Naive thymus-derived CD8-positive, alpha-beta T cell (primary cell): ENCODE data around the gene ZNF215. TPM values are rescaled to one million over a fixed set of nuclear protein-coding genes. Genes with fewer than 3 reads are reported as not detected.
A peak's percentile ranks its signal among the peaks of the same experiment; 100 is the strongest.

Source experiments
- ATAC-seq, 2 donors: fragments of 150-1000 bp; cut with Tn5 transposase in 1 of 2; sonication (Bioruptor Pico), chemical (Tn5 transposase) in 1 of 2; 1 replicate in 1 of 2; 2 replicates in 1 of 2; pipeline ENCODE4 v1.10.0; 2021; ENCODE audit warnings: mild to moderate bottlenecking in 2 of 2, moderate library complexity in 2 of 2
- POLR2A ChIA-PET: fragments of 350-600 bp; sonication (Branson Sonifier 250); formaldehyde crosslinking; loops from one replicate; lab custom pipeline; 2021; ENCODE audit warnings: antibody characterized with exemption; lab: Charles Lee
- DNase-seq, 10 donors: peaks; one replicate each; pipeline versions ENCODE4 v3.0.0 to v3.0.0-alpha.2; 2020 to 2022
- H3K27ac Mint-ChIP-seq, 10 donors: one replicate each; pipeline ENCODE4 v1.8.0; 2020 to 2022; ENCODE audit warnings: mild to moderate bottlenecking in 10 of 10, mixed read lengths in 10 of 10, moderate library complexity in 4 of 10, inconsistent platforms in 1 of 10
- H3K27me3 Mint-ChIP-seq, 5 donors: one replicate each; pipeline ENCODE4 v1.8.0; 2021 to 2022; ENCODE audit warnings: mixed read lengths in 5 of 5
- H3K36me3 Mint-ChIP-seq, 3 donors: one replicate each; pipeline ENCODE4 v1.8.0; 2020 to 2022; ENCODE audit warnings: mixed read lengths in 3 of 3, mild to moderate bottlenecking in 2 of 3, inconsistent platforms in 1 of 3
- H3K4me1 Mint-ChIP-seq, 4 donors: one replicate each; pipeline ENCODE4 v1.8.0; 2021 to 2022; ENCODE audit warnings: mixed read lengths in 4 of 4
- H3K4me3 Mint-ChIP-seq, 10 donors: one replicate each; pipeline ENCODE4 v1.8.0; 2020 to 2022; ENCODE audit warnings: mild to moderate bottlenecking in 10 of 10, mixed read lengths in 10 of 10, moderate library complexity in 6 of 10, inconsistent platforms in 1 of 10
- H3K9me3 Mint-ChIP-seq, 9 donors: one replicate each; pipeline ENCODE4 v1.8.0; 2020 to 2022; ENCODE audit warnings: mixed read lengths in 9 of 9, mild to moderate bottlenecking in 3 of 9, inconsistent platforms in 1 of 9, moderate library complexity in 1 of 9
- polyA plus RNA-seq, 3 donors: library from polyadenylated mRNA; unstranded; fragments of 300-500 nt; fragmentation: Illumina TruSeq; gene quantifications; one replicate each; pipeline ENCODE4 v1.2.3, GENCODE V29; 2021
- total RNA-seq, 8 experiments: library from RNA in 2 of 8; stranded (reverse) in 2 of 8; gene quantifications; one replicate each; pipeline ENCODE4 v1.2.3 and lab custom pipeline; 2021 to 2026

Gene ZNF215
- total and polyA plus RNA-seq, 5 experiments from 2014 or later, result 0.16 to 0.18 TPM; not detected in 3

DNA sequence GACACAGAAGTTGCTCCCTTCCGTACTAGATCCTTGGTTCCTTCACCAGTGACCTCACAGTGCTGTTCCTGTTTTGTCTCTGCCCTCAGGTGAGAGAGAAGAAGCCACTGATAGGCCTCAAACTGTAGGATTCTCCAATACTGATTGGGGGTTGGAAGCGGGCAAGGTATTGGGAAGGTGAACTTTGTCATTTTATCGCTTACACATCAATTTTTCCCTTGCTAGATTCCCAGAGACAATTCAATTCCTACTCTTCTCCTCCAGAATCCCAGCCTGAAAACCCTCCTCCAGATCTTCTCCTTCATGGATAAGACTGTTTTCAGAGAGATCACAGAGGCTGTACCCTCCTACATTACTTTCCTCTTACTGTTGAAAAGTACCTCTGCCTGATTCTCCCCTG lies 14.8 kb upstream of the ZNF215 start:
- ATAC-seq, result no peak
- POLR2A ChIA-PET, result no interaction called here
- peaks cover 0 to 2% (median 0%) of the 10 kb centered on the region in 5 donors for H3K27me3 Mint-ChIP-seq
- H3K36me3 Mint-ChIP-seq, result no peaks in the 10 kb centered on the region
- no peak overlapping the region for H3K27ac Mint-ChIP-seq
- peaks cover 0 to 2% (median 0%) of the 10 kb centered on the region in 4 donors for H3K4me1 Mint-ChIP-seq
- DNase-seq, result no peak
- peaks cover 0 to 3% (median 0%) of the 10 kb centered on the region in 9 donors for H3K9me3 Mint-ChIP-seq
- no peak overlapping the region for H3K4me3 Mint-ChIP-seq

GRCh38 chr11:6911948-6912347 lies 14.3 kb upstream of the ZNF215 start:
- Mint-ChIP-seq H3K27me3 (peaks cover 0 to 2% (median 0%) of the 10 kb centered on the region in 5 donors), H3K27ac (no peak overlapping the region), H3K9me3 (peaks cover 0 to 3% (median 0%) of the 10 kb centered on the region in 9 donors), H3K4me3 (no peak overlapping the region), H3K4me1 (peaks cover 0 to 2% (median 0%) of the 10 kb centered on the region in 4 donors), H3K36me3 (no peaks in the 10 kb centered on the region)
- POLR2A ChIA-PET, result no interaction called here
- DNase-seq (no peak), ATAC-seq (no peak)

- H3K36me3 Mint-ChIP-seq, result no peaks in the 10 kb centered on the region
- ATAC-seq (no peak), DNase-seq (no peak)
- H3K27ac Mint-ChIP-seq, result no peak overlapping the region
- no peak overlapping the region for H3K4me3 Mint-ChIP-seq
- POLR2A ChIA-PET, result no interaction called here
- peaks cover 7 to 35% (median 24%) of the 10 kb centered on the region in 5 donors for H3K27me3 Mint-ChIP-seq
- no peaks in the 10 kb centered on the region for H3K4me1 Mint-ChIP-seq
- peaks cover 0 to 3% (median 0%) of the 10 kb centered on the region in 9 donors for H3K9me3 Mint-ChIP-seq
These were observed 6.5 kb upstream of the ZNF215 start for GRCh38 chr11:6919698-6920097.

- no peak for DNase-seq
- Mint-ChIP-seq H3K27ac (no peak within 1 kb of the TSS), H3K4me3 (no peak within 1 kb of the TSS), H3K4me1 (peaks cover under 1 to 2% (median 2%) of the 10 kb centered on the region in 4 donors), H3K27me3 (peaks cover 7 to 41% (median 27%) of the 10 kb centered on the region in 5 donors), H3K36me3 (no peaks in the 10 kb centered on the region), H3K9me3 (peaks cover 0 to 3% (median 0%) of the 10 kb centered on the region in 9 donors)
- POLR2A ChIA-PET, result no interaction called here
- ATAC-seq, result no peak
These were observed 5.5 kb upstream of the ZNF215 start, which contains the start of gene OR2D3 for GRCh38 chr11:6920702-6921101. TSS of gene OR2D3 (plus strand) at chr11:6921002. CDS start at chr11:6921002, 0 bp downstream.

GRCh38 chr11:6925007-6925577 lies 1.1 kb upstream of the ZNF215 start:
- H3K9me3 Mint-ChIP-seq, result peaks cover 0 to 3% (median 2%) of the 10 kb centered on the region in 9 donors
- peak overlapping the region in 2 of 10 donors; percentile 25 to 63 for H3K27ac Mint-ChIP-seq
- ATAC-seq (no peak), DNase-seq (no peak)
- peaks cover 16 to 24% (median 19%) of the 10 kb centered on the region in 4 donors for H3K4me1 Mint-ChIP-seq
- peaks cover 4 to 65% (median 41%) of the 10 kb centered on the region in 5 donors for H3K27me3 Mint-ChIP-seq
- POLR2A ChIA-PET, result no interaction called here
- peak overlapping the region in 3 of 10 donors; percentile 17 to 91 (median 88) for H3K4me3 Mint-ChIP-seq
- peaks cover 0 to 4% (median 0%) of the 10 kb centered on the region in 3 donors for H3K36me3 Mint-ChIP-seq

DNA sequence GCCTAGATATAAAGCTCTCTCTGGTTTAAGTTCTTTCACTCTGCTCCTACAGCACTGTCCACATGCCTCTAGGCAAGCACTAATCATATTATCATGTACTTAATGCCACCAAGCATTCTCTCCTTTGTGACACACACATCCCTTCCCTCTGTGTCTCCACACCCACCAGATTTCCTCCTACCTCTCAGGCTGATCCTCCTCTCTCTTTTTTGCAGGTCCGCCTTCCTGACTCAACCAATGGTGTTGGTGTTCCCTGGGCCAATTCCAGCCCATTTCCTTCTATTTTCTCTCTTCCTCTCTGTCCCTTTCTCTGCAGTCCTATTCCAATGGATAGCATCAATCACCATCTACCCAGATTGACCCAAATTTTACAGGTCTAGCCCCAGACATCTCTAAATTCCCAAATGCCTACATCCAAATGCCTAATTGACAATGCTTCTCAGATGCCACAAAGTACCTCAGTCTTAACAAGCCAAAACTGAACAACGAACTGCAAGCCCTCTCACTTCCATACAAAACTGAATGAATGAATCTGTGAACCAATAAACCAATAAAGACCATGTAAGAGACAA lies 504 bp upstream of the ZNF215 start:
- peaks cover 16 to 24% (median 19%) of the 10 kb centered on the region in 4 donors for H3K4me1 Mint-ChIP-seq
- ATAC-seq (peak in 1 of 2 donors; percentile 55), DNase-seq (no peak)
- POLR2A ChIA-PET, result no interaction called here
- peaks cover 0 to 8% (median 0%) of the 10 kb centered on the region in 3 donors for H3K36me3 Mint-ChIP-seq
- peaks cover 0 to 3% (median 2%) of the 10 kb centered on the region in 9 donors for H3K9me3 Mint-ChIP-seq
- H3K4me3 Mint-ChIP-seq, result peak overlapping the region; percentile 16 to 92 (median 80)
- H3K27me3 Mint-ChIP-seq, result peaks cover 7 to 70% (median 45%) of the 10 kb centered on the region in 5 donors
- H3K27ac Mint-ChIP-seq, result peak overlapping the region in 3 of 10 donors; percentile 1 to 68 (median 4)

GRCh38 chr11:6927030-6927617 lies 898 bp downstream of the ZNF215 start:
- Mint-ChIP-seq H3K36me3 (peaks cover 0 to 8% (median 0%) of the 10 kb centered on the region in 3 donors), H3K4me1 (peaks cover 16 to 24% (median 19%) of the 10 kb centered on the region in 4 donors), H3K4me3 (peak overlapping the region in 9 of 10 donors; percentile 60 to 92 (median 80)), H3K27me3 (peaks cover 5 to 61% (median 42%) of the 10 kb centered on the region in 5 donors), H3K27ac (peak overlapping the region in 2 of 10 donors; percentile 4 to 22), H3K9me3 (peaks cover 0 to 3% (median 0%) of the 10 kb centered on the region in 9 donors)
- DNase-seq (no peak), ATAC-seq (no peak)
- POLR2A ChIA-PET, result no interaction called here

DNA sequence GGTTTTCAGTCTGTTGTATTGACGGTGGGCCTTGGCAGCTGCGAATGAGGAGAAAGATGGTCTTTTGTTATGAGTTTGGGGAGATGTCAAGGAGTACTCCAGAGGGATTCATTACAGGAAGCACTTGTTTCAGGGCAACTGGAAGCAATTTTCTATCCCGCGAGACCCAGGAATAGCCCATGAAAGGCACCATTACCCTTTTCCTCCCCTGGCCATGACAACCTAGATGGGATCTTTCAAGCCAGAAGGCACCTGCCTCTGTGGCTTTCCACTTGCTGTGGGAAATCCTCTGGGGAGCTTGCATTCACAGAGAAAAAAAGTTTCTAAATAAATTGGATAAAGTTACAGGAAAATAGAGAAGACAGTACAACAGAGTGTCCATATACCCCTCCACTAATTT lies 2.7 kb downstream of the ZNF215 start:
- peaks cover 16 to 79% (median 46%) of the 10 kb centered on the region in 5 donors for H3K27me3 Mint-ChIP-seq
- peaks cover 16 to 24% (median 19%) of the 10 kb centered on the region in 4 donors for H3K4me1 Mint-ChIP-seq
- POLR2A ChIA-PET, result no interaction called here
- H3K27ac Mint-ChIP-seq, result no peak overlapping the region
- DNase-seq, result no peak
- peaks cover 0 to 8% (median 0%) of the 10 kb centered on the region in 3 donors for H3K36me3 Mint-ChIP-seq
- H3K9me3 Mint-ChIP-seq, result peaks cover 0 to 3% (median 0%) of the 10 kb centered on the region in 9 donors
- ATAC-seq, result no peak
- H3K4me3 Mint-ChIP-seq, result no peak overlapping the region

DNA sequence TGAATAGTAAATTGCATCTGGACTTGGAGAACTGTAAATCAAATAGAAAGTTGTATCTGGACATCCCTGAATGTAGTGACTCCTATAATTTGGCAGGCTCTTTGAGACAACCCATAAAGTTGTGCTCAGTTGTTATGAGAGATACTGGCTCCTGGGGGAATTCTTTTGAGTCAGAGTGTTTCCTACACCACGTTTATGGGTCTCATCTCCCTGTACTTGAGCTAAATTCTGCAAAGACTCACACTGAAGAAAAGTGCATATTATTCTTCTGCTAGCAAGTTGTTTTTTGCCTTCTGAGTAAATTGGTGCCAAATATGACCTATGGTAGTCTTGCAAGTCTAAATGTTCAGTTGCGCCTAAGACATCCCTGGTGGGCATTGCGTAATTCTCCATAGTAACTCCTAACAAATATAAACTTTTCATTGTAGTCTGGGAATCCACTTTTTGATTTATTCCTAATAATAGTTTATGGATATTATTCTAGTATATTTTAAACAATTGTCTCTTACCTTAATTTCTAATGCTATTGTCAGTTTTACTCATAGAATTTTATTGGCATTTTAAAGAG lies 5.0 kb downstream of the ZNF215 start:
- H3K27ac Mint-ChIP-seq, result no peak overlapping the region
- no peak overlapping the region for H3K4me3 Mint-ChIP-seq
- DNase-seq, result no peak
- POLR2A ChIA-PET, result no interaction called here
- no peak for ATAC-seq
- H3K4me1 Mint-ChIP-seq, result peaks cover 10 to 17% (median 13%) of the 10 kb centered on the region in 4 donors
- peaks cover 28 to 80% (median 35%) of the 10 kb centered on the region in 5 donors for H3K27me3 Mint-ChIP-seq
- peaks cover 0 to 8% (median 0%) of the 10 kb centered on the region in 3 donors for H3K36me3 Mint-ChIP-seq
- peaks cover 0 to 3% (median 0%) of the 10 kb centered on the region in 9 donors for H3K9me3 Mint-ChIP-seq

DNA sequence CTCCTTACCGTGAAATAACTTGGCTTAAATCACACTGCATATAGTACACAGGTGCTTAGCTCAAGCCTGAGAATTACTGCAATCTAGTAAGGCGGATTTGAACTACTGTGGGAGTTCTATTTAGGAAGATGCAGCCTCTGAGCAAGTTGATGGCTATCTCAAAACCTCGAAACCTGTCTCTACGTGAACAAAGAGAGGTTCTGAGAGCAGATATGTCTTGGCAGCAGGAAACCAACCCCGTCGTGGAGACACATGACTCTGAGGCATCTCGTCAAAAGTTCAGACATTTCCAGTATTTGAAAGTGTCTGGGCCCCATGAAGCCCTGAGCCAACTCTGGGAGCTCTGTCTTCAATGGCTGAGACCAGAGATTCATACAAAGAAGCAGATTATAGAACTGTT lies 5.9 kb downstream of the ZNF215 start:
- Mint-ChIP-seq H3K4me1 (peaks cover 6 to 8% (median 6%) of the 10 kb centered on the region in 4 donors), H3K27ac (no peak overlapping the region), H3K9me3 (peaks cover 0 to 3% (median 0%) of the 10 kb centered on the region in 9 donors), H3K36me3 (peaks cover 0 to 7% (median 0%) of the 10 kb centered on the region in 3 donors), H3K27me3 (peaks cover 28 to 71% (median 34%) of the 10 kb centered on the region in 5 donors), H3K4me3 (no peak overlapping the region)
- ATAC-seq (no peak), DNase-seq (no peak)
- POLR2A ChIA-PET, result no interaction called here

- DNase-seq, result no peak
These were observed 15.7 kb downstream of the ZNF215 start for GRCh38 chr11:6941970-6942369.

DNA sequence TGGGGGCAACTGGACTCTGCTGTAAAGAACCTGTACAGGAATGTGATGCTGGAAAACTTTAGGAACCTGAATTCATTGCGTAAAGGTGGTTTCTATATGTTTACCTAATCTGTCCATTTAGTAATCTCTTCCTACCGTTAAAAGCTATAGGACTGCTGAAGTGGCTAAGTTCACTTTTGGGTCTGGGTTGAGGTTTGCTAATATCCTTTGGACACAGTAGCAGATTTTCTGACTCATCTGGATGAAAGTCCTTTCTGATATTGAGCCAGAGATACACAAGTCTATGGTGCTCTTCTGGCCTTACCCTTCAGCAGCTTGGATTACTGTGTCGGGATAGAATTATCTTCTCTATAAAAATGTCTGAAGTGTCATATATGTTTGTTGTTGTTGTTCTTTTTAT lies 16.9 kb downstream of the ZNF215 start:
- H3K4me3 Mint-ChIP-seq, result no peak overlapping the region
- DNase-seq, result no peak
- no peak for ATAC-seq
- no peaks in the 10 kb centered on the region for H3K36me3 Mint-ChIP-seq
- POLR2A ChIA-PET, result no interaction called here
- peaks cover 0 to 1% (median 0%) of the 10 kb centered on the region in 9 donors for H3K9me3 Mint-ChIP-seq
- H3K27me3 Mint-ChIP-seq, result peaks cover 0 to 2% (median 0%) of the 10 kb centered on the region in 5 donors
- H3K27ac Mint-ChIP-seq, result no peak overlapping the region
- no peaks in the 10 kb centered on the region for H3K4me1 Mint-ChIP-seq

More at GRCh38 chr11:6941970-6942369, 15.7 kb downstream of the ZNF215 start:
- Mint-ChIP-seq H3K9me3 (no peaks in the 10 kb centered on the region), H3K4me1 (no peaks in the 10 kb centered on the region), H3K4me3 (no peak overlapping the region), H3K27me3 (peaks cover 0 to 2% (median 0%) of the 10 kb centered on the region in 5 donors), H3K36me3 (no peaks in the 10 kb centered on the region), H3K27ac (no peak overlapping the region)
- POLR2A ChIA-PET, result no interaction called here
- no peak for ATAC-seq
